Keratinocyte (primary cell): ENCODE results near the gene NFYC.

ENCODE experiments used
- EZH2 ChIP-seq: IDR thresholded peaks from one replicate; pipeline ENCODE4 v1.6.1; 2012; ENCODE audit warnings: inconsistent platforms, mild to moderate bottlenecking, low read length, moderate library complexity
- TF ChIP-seq, protein P1 (sequence below), 3 experiments: IDR thresholded peaks in 1 of 3; conservative IDR thresholded peaks in 1 of 3; optimal IDR thresholded peaks in 1 of 3; 2 replicates in 2 of 3; 3 replicates in 1 of 3; pipeline versions ENCODE3 to v1.5.1; 2011; ENCODE audit warnings: low read length in 3 of 3, mild to moderate bottlenecking in 3 of 3, moderate library complexity in 2 of 3, control low read depth in 1 of 3, inconsistent platforms in 1 of 3; ENCODE audit not compliant: insufficient read depth in 2 of 3; ENCODE audit errors: extremely low read depth in 1 of 3

DNA sequence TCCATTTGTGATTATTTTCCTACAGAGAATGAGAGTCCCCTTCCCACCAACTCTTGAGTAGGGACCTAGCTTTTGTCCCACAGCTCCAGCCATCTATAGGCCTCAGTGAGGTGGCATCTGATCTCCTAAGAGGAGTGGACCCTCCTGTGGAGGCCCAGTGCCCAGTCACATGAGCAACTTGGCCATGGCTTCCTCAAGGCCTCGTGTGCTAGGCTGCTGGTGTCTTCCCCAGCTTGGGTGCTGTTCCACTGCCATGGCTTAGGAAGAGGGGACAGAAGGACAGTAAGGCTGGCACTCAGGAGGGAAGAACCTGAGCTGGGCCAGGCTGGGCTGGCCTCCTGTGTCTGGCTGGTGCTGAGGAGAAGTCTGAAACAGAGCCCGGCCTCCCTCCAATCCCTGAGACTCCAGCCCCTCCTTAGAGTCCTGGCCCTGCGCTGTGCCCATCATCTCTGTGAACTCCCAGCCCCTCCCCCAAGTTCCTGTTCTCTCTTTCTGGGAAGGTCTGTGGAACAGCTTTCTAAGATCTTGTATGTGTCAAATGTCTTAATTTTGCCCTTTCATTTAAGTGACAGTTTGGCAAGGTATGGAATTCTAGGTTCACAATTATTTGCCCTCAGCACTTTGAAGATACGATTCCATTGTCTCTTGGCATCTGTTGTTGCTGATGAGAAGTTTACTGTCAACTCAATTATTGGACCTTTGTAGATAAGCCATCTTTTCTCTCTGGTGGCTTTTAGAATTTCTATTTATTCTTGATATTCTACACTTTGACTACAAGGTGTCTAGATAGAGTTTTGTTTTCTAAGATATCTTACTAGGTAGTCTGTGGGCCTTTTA, 85.0 kb downstream of the NFYC start:
- TF ChIP-seq, protein P1, sequence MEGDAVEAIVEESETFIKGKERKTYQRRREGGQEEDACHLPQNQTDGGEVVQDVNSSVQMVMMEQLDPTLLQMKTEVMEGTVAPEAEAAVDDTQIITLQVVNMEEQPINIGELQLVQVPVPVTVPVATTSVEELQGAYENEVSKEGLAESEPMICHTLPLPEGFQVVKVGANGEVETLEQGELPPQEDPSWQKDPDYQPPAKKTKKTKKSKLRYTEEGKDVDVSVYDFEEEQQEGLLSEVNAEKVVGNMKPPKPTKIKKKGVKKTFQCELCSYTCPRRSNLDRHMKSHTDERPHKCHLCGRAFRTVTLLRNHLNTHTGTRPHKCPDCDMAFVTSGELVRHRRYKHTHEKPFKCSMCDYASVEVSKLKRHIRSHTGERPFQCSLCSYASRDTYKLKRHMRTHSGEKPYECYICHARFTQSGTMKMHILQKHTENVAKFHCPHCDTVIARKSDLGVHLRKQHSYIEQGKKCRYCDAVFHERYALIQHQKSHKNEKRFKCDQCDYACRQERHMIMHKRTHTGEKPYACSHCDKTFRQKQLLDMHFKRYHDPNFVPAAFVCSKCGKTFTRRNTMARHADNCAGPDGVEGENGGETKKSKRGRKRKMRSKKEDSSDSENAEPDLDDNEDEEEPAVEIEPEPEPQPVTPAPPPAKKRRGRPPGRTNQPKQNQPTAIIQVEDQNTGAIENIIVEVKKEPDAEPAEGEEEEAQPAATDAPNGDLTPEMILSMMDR (optimal IDR thresholded peaks at IDR 0.05 in 1 of 3, IDR thresholded peaks at IDR 0.05 in 1 of 3, conservative IDR thresholded peaks at IDR 0.05 in 1 of 3; ENCODE audit: extremely low read depth in 1 of 3, insufficient read depth in 2 of 3, low read length in 3 of 3): no peak
- no peak for TF ChIP-seq EZH2
